ENCODE results near the gene KAZN. TPM values are rescaled to one million over a fixed set of nuclear protein-coding genes. Genes with fewer than 3 reads are reported as not detected.

KAZN gene
- total RNA-seq, 1 experiment from 2014 or later, result 0.38 TPM

GRCh38 chr1:14613926-14614325, 15.4 kb downstream of the KAZN start:
- DNase-seq (ENCODE audit: low spot score), result no peak

GRCh38 chr1:14614341-14614740, 15.9 kb downstream of the KAZN start:
- DNase-seq (ENCODE audit: low spot score), result no peak

- no peak for DNase-seq (ENCODE audit: low spot score)
Observed at GRCh38 chr1:14615549-14616218, 17.2 kb downstream of the KAZN start.

GRCh38 chr1:14616632-14617396, 18.3 kb downstream of the KAZN start:
- no peak for DNase-seq (ENCODE audit: low spot score)

- no peak for DNase-seq (ENCODE audit: low spot score)
Observed at GRCh38 chr1:14617791-14618190, 19.3 kb downstream of the KAZN start.

- no peak for DNase-seq (ENCODE audit: low spot score)
Observed at GRCh38 chr1:14620941-14621340, 22.5 kb downstream of the KAZN start.

- DNase-seq (ENCODE audit: low spot score), result no peak
Observed at GRCh38 chr1:14623090-14623489, 24.6 kb downstream of the KAZN start.

- DNase-seq (ENCODE audit: low spot score), result no peak
Observed at GRCh38 chr1:14624941-14625340, 26.5 kb downstream of the KAZN start.

GRCh38 chr1:14625572-14625971, 27.1 kb downstream of the KAZN start:
- DNase-seq (ENCODE audit: low spot score), result no peak

- DNase-seq (ENCODE audit: low spot score), result no peak
Observed at GRCh38 chr1:14625996-14626395, 27.5 kb downstream of the KAZN start.

- DNase-seq (ENCODE audit: low spot score), result no peak
Observed at GRCh38 chr1:14626869-14627607, 28.6 kb downstream of the KAZN start.

- no peak for DNase-seq (ENCODE audit: low spot score)
Observed at GRCh38 chr1:14627608-14628489, 29.4 kb downstream of the KAZN start.

- DNase-seq (ENCODE audit: low spot score), result no peak
Observed at GRCh38 chr1:14629363-14630014, 31.0 kb downstream of the KAZN start.

- DNase-seq (ENCODE audit: low spot score), result no peak
Observed at GRCh38 chr1:14630986-14631385, 32.5 kb downstream of the KAZN start.

- no peak for DNase-seq (ENCODE audit: low spot score)
Observed at GRCh38 chr1:14631421-14631820, 32.9 kb downstream of the KAZN start.

GRCh38 chr1:14634486-14634885, 36.0 kb downstream of the KAZN start:
- no peak for DNase-seq (ENCODE audit: low spot score)

GRCh38 chr1:14635421-14635820, 36.9 kb downstream of the KAZN start:
- no peak for DNase-seq (ENCODE audit: low spot score)

GRCh38 chr1:14636897-14637632, 38.6 kb downstream of the KAZN start:
- no peak for DNase-seq (ENCODE audit: low spot score)

GRCh38 chr1:14639291-14640050, 41.0 kb downstream of the KAZN start:
- no peak for DNase-seq (ENCODE audit: low spot score)

- DNase-seq (ENCODE audit: low spot score), result no peak
Observed at GRCh38 chr1:14642712-14643111, 44.2 kb downstream of the KAZN start.
